Thyroid gland (tissue), 4 donors: ENCODE results near the gene PIK3R5.

Experiments used
- POLR2A ChIP-seq, 2 donors: fragments of 450-650 bp; IDR thresholded peaks; one replicate each; pipeline ENCODE4 v1.6.1; 2017; ENCODE audit warnings: antibody characterized with exemption in 2 of 2, mild to moderate bottlenecking in 2 of 2, moderate library complexity in 1 of 2
- TF ChIP-seq, protein P1 (sequence below), 6 experiments: fragments of 200-600 bp in 3 of 6; fragments of 450-650 bp in 3 of 6; sonication (generic) in 3 of 6; IDR thresholded peaks; one replicate each; pipeline ENCODE4 v1.5.1; 2016 to 2019; ENCODE audit warnings: antibody characterized with exemption in 6 of 6, mild to moderate bottlenecking in 2 of 6, inconsistent platforms in 1 of 6, moderate library complexity in 1 of 6

GRCh38 chr17:8893059-8893458 lies 72.4 kb downstream of the PIK3R5 start:
- TF ChIP-seq, protein P1, sequence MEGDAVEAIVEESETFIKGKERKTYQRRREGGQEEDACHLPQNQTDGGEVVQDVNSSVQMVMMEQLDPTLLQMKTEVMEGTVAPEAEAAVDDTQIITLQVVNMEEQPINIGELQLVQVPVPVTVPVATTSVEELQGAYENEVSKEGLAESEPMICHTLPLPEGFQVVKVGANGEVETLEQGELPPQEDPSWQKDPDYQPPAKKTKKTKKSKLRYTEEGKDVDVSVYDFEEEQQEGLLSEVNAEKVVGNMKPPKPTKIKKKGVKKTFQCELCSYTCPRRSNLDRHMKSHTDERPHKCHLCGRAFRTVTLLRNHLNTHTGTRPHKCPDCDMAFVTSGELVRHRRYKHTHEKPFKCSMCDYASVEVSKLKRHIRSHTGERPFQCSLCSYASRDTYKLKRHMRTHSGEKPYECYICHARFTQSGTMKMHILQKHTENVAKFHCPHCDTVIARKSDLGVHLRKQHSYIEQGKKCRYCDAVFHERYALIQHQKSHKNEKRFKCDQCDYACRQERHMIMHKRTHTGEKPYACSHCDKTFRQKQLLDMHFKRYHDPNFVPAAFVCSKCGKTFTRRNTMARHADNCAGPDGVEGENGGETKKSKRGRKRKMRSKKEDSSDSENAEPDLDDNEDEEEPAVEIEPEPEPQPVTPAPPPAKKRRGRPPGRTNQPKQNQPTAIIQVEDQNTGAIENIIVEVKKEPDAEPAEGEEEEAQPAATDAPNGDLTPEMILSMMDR (IDR thresholded peaks at IDR 0.05) = no peak
- no peak for TF ChIP-seq POLR2A (IDR thresholded peaks at IDR 0.05)
